WTC11 (cell line): ENCODE data around the gene TRAF3IP1.

Experiments used
- ESRRA ChIP-seq: sonication (generic); formaldehyde crosslinking; IDR thresholded peaks from 2 replicates; pipeline ENCODE4 v1.8.1; 2022; ENCODE audit warnings: mild to moderate bottlenecking, missing genetic modification reagents, borderline replicate concordance
- FOXP4 ChIP-seq: sonication (generic); formaldehyde crosslinking; IDR thresholded peaks from 2 replicates; pipeline ENCODE4 v1.8.0; 2022; ENCODE audit warnings: mild to moderate bottlenecking, missing genetic modification reagents
- JUN ChIP-seq: sonication (generic); formaldehyde crosslinking; IDR thresholded peaks from 2 replicates; pipeline ENCODE4 v1.8.0; 2023; ENCODE audit warnings: mild to moderate bottlenecking, missing genetic modification reagents
- KAT7 ChIP-seq: sonication (generic); formaldehyde crosslinking; IDR thresholded peaks from 2 replicates; pipeline ENCODE4 v1.8.1; 2023; ENCODE audit warnings: missing genetic modification reagents, mild to moderate bottlenecking, borderline replicate concordance
- NFE2L1 ChIP-seq: sonication (generic); formaldehyde crosslinking; IDR thresholded peaks from 2 replicates; pipeline ENCODE4 v1.8.1; 2023; ENCODE audit warnings: missing genetic modification reagents
- NR2C2 ChIP-seq: sonication (generic); formaldehyde crosslinking; IDR thresholded peaks from 2 replicates; pipeline ENCODE4 v1.8.0; 2022; ENCODE audit warnings: mild to moderate bottlenecking, missing genetic modification reagents
- TEAD1 ChIP-seq: sonication (generic); formaldehyde crosslinking; IDR thresholded peaks from 2 replicates; pipeline ENCODE4 v1.8.0; 2022; ENCODE audit warnings: mild to moderate bottlenecking, missing genetic modification reagents
- USF2 ChIP-seq: sonication (generic); formaldehyde crosslinking; IDR thresholded peaks from 2 replicates; pipeline ENCODE4 v1.8.1; 2023; ENCODE audit warnings: mild to moderate bottlenecking, missing genetic modification reagents, moderate library complexity
- TF ChIP-seq, protein P1 (sequence below): fragments of 200-600 bp; IDR thresholded peaks from 2 replicates; pipeline ENCODE4 v1.8.0; 2022; ENCODE audit warnings: antibody characterized with exemption

- TF ChIP-seq, protein P1, sequence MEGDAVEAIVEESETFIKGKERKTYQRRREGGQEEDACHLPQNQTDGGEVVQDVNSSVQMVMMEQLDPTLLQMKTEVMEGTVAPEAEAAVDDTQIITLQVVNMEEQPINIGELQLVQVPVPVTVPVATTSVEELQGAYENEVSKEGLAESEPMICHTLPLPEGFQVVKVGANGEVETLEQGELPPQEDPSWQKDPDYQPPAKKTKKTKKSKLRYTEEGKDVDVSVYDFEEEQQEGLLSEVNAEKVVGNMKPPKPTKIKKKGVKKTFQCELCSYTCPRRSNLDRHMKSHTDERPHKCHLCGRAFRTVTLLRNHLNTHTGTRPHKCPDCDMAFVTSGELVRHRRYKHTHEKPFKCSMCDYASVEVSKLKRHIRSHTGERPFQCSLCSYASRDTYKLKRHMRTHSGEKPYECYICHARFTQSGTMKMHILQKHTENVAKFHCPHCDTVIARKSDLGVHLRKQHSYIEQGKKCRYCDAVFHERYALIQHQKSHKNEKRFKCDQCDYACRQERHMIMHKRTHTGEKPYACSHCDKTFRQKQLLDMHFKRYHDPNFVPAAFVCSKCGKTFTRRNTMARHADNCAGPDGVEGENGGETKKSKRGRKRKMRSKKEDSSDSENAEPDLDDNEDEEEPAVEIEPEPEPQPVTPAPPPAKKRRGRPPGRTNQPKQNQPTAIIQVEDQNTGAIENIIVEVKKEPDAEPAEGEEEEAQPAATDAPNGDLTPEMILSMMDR, result no peak
- no peak for TF ChIP-seq USF2 (CRISPR knock-in tag)
- TF ChIP-seq JUN (CRISPR knock-in tag), result no peak
- no peak for TF ChIP-seq ESRRA
- no peak for TF ChIP-seq TEAD1 (CRISPR knock-in tag)
- no peak for TF ChIP-seq NFE2L1
- TF ChIP-seq FOXP4 (CRISPR knock-in tag), result no peak
- TF ChIP-seq NR2C2 (CRISPR knock-in tag), result no peak
- no peak for TF ChIP-seq KAT7 (CRISPR knock-in tag)
These were observed 5.4 kb downstream of the TRAF3IP1 start for GRCh38 chr2:238325694-238326093.
